ENCODE data around the gene MAGEA1. TPM values are rescaled to one million over a fixed set of nuclear protein-coding genes. Genes with fewer than 3 reads are reported as not detected.
"Not testable (repeated sequence)": the region's sequence is repeated elsewhere in the genome, so short reads cannot be mapped to it uniquely, and the experiment has no call there.

MAGEA1 gene, protein sequence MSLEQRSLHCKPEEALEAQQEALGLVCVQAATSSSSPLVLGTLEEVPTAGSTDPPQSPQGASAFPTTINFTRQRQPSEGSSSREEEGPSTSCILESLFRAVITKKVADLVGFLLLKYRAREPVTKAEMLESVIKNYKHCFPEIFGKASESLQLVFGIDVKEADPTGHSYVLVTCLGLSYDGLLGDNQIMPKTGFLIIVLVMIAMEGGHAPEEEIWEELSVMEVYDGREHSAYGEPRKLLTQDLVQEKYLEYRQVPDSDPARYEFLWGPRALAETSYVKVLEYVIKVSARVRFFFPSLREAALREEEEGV
- 31.6 and 46.4 TPM in 2 replicates for total RNA-seq (2014; rRNA removed; shearing (Covaris generic); ENCODE audit: low replicate concordance)

DNA sequence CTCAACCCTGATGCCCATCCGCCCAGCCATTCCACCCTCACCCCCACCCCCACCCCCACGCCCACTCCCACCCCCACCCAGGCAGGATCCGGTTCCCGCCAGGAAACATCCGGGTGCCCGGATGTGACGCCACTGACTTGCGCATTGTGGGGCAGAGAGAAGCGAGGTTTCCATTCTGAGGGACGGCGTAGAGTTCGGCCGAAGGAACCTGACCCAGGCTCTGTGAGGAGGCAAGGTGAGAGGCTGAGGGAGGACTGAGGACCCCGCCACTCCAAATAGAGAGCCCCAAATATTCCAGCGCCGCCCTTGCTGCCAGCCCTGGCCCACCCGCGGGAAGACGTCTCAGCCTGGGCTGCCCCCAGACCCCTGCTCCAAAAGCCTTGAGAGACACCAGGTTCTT is at the start of gene MAGEA1:
Gene MAGEA1 (plus strand): TSS at position 154 of the 400 bp plus-strand sequence. CDS start 3,106 bp downstream, outside the sequence.
- peaks cover 20% of the 10 kb centered on the region for H3K4me1 ChIP-seq (ENCODE audit: low read length)

DNA sequence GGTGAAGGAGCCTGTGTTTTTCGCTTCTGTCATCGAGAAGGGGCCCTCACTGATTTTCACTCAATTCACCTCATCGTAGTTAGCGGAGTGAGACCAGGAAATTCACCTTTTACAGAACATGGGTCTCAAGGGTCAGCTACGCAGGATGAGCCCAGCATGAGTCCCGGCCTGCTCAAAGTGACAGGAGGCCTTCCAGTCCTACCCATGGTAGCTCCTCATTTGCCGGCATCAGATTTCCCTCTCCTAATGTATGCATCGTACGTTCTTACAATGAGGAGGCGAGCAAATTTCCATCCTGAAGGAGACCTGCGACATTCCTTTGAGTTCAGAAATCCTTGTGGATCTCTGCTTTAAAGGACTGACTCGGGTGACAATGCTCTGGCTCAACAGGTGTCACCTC is 46.2 kb upstream of the MAGEA1 start:
- not testable (repeated sequence) for H3K27ac ChIP-seq (ENCODE audit: low read length); H3K79me2 ChIP-seq (ENCODE audit: low read length); H3K9me2 ChIP-seq (replicated peaks; ENCODE audit: insufficient read depth, low read length); H3K4me2 ChIP-seq (ENCODE audit: low read depth, low read length, poor library complexity, severe bottlenecking); H2AFZ ChIP-seq (ENCODE audit: low read length); H3K4me3 ChIP-seq (ENCODE audit: low read length); H3K9me3 ChIP-seq (ENCODE audit: low read length); H3K9ac ChIP-seq (ENCODE audit: low read length); DNase-seq; H3K36me3 ChIP-seq (ENCODE audit: insufficient read depth, low read length); H4K20me1 ChIP-seq (ENCODE audit: insufficient read depth, low read depth, low read length); H3K4me1 ChIP-seq (ENCODE audit: low read length); H3K27me3 ChIP-seq (ENCODE audit: low read length)

More for the DNA sequence above, at the start of gene MAGEA1:
- DNase-seq, result peak; percentile 86
- no peak within 1 kb of the TSS for H3K27ac ChIP-seq (ENCODE audit: low read length)
- peaks cover 18% of the 10 kb centered on the region for H3K79me2 ChIP-seq (ENCODE audit: low read length)
- H3K9me3 ChIP-seq (ENCODE audit: low read length), result no peaks in the 10 kb centered on the region
- peaks cover 6% of the 10 kb centered on the region; the same call in 1 of the 2 replicates for H4K20me1 ChIP-seq (ENCODE audit: insufficient read depth, low read depth, low read length)
- H2AFZ ChIP-seq (ENCODE audit: low read length), result no peak within 1 kb of the TSS
- no peaks in the 10 kb centered on the region for H3K27me3 ChIP-seq (ENCODE audit: low read length)
- peak within 1 kb of the TSS; percentile 81 for H3K4me2 ChIP-seq (ENCODE audit: low read depth, low read length, poor library complexity, severe bottlenecking)
- peak within 1 kb of the TSS; percentile 75 for H3K4me3 ChIP-seq (ENCODE audit: low read length)
- H3K36me3 ChIP-seq (ENCODE audit: insufficient read depth, low read length), result no peaks in the 10 kb centered on the region
- peak within 1 kb of the TSS; percentile 91 for H3K9ac ChIP-seq (ENCODE audit: low read length)
- no peaks in the 10 kb centered on the region for H3K9me2 ChIP-seq (replicated peaks; ENCODE audit: insufficient read depth, low read length)

DNA sequence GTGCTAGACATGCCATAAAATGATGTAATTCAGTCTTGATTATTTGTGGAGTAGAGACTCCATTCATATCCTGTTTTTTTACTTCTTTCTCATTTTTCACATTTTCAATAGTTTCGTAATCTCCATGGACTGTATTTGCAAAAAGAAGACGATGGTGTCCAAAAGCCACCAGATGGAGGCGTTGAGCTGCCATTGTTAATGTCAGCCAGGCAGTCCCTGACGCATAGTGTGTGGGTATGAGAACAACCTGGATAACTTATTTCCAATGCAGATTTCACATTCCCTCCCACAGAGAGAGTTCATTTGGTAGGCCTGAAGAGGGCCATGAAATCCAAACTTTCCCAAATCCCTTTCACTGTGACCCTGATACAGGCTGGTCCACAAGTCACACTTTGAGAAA is 40.0 kb upstream of the MAGEA1 start:
- not testable (repeated sequence) for H3K4me2 ChIP-seq (ENCODE audit: low read depth, low read length, poor library complexity, severe bottlenecking); H3K9me2 ChIP-seq (replicated peaks; ENCODE audit: insufficient read depth, low read length); H3K27ac ChIP-seq (ENCODE audit: low read length); DNase-seq; H3K9ac ChIP-seq (ENCODE audit: low read length); H3K36me3 ChIP-seq (ENCODE audit: insufficient read depth, low read length); H3K27me3 ChIP-seq (ENCODE audit: low read length); H3K4me3 ChIP-seq (ENCODE audit: low read length); H3K79me2 ChIP-seq (ENCODE audit: low read length); H3K4me1 ChIP-seq (ENCODE audit: low read length); H3K9me3 ChIP-seq (ENCODE audit: low read length); H4K20me1 ChIP-seq (ENCODE audit: insufficient read depth, low read depth, low read length); H2AFZ ChIP-seq (ENCODE audit: low read length)

DNA sequence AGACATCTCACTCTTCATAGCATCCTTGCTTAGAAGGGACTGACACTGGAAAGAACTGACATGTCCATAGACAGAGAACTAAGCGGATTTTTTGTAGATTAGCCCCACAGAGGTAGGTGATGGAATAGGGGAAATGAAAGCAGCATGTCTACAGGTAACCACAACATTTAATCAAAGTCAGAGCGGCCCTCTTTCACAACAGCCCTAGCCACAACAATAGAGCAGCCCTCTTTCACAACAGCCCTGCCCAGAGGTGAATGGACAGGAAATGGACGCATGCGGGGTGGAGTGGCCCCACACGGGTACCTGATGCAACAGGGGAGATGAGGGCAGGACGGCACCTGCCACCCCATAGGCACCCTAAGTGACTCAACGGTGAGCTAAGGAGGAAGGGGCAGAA is 32.8 kb upstream of the MAGEA1 start:
- not testable (repeated sequence) for H3K9me3 ChIP-seq (ENCODE audit: low read length); H3K27ac ChIP-seq (ENCODE audit: low read length); H4K20me1 ChIP-seq (ENCODE audit: insufficient read depth, low read depth, low read length); H3K36me3 ChIP-seq (ENCODE audit: insufficient read depth, low read length); H2AFZ ChIP-seq (ENCODE audit: low read length); H3K4me1 ChIP-seq (ENCODE audit: low read length); H3K9me2 ChIP-seq (replicated peaks; ENCODE audit: insufficient read depth, low read length); DNase-seq; H3K9ac ChIP-seq (ENCODE audit: low read length); H3K27me3 ChIP-seq (ENCODE audit: low read length); H3K4me2 ChIP-seq (ENCODE audit: low read depth, low read length, poor library complexity, severe bottlenecking); H3K4me3 ChIP-seq (ENCODE audit: low read length); H3K79me2 ChIP-seq (ENCODE audit: low read length)

DNA sequence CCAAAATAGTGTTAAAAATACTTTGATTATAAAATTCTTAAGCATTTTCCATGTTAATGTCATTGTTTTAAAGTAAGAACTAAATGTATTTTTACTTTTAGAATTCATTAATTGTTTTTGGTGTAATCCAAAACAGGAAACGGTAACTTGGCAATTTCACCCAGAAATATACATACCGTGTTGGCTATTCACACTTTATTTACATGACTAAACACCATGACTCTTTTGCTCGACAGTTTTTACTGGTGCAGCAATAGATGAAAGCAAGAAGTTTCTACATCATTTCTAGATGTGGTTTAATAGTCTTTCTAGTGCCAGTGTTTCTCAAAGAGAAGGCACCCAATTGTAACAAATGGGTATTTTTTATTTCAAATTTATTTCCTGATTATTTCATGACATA is 25.6 kb upstream of the MAGEA1 start:
- Histone ChIP-seq H3K79me2 (ENCODE audit: low read length) (no peaks in the 10 kb centered on the region), H2AFZ (ENCODE audit: low read length) (no peak overlapping the region), H3K4me2 (ENCODE audit: low read depth, low read length, poor library complexity, severe bottlenecking) (no peak overlapping the region), H3K27me3 (ENCODE audit: low read length) (no peaks in the 10 kb centered on the region), H3K36me3 (ENCODE audit: insufficient read depth, low read length) (no peaks in the 10 kb centered on the region), H3K27ac (ENCODE audit: low read length) (no peak overlapping the region), H3K9me3 (ENCODE audit: low read length) (no peaks in the 10 kb centered on the region), H3K4me3 (ENCODE audit: low read length) (no peak overlapping the region), H3K9me2 (replicated peaks; ENCODE audit: insufficient read depth, low read length) (no peaks in the 10 kb centered on the region), H3K4me1 (ENCODE audit: low read length) (no peaks in the 10 kb centered on the region), H4K20me1 (ENCODE audit: insufficient read depth, low read depth, low read length) (no peaks in the 10 kb centered on the region), H3K9ac (ENCODE audit: low read length) (no peak overlapping the region)
- no peak for DNase-seq

DNA sequence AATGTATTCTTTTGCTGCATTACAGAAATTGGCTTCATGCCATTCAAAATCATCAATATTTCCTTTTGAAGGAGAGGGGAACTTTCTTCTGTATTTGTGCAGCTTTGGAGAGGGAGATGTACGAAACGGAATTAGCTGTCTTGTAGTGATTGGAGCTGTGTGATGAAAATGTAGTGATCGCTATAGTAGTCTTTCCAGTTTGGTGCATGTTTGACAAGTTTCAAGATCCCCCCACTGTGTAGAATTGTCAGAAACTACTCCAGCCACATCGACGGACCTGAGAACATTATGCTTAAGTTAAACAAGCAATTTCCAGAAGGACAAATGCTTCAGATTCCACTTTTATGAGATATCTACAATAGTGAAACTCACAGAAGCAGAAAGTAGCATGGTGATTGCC is 21.6 kb upstream of the MAGEA1 start:
- Histone ChIP-seq H3K27me3 (ENCODE audit: low read length) (no peaks in the 10 kb centered on the region), H3K9me3 (ENCODE audit: low read length) (no peaks in the 10 kb centered on the region), H2AFZ (ENCODE audit: low read length) (no peak overlapping the region), H4K20me1 (ENCODE audit: insufficient read depth, low read depth, low read length) (no peaks in the 10 kb centered on the region), H3K4me3 (ENCODE audit: low read length) (no peak overlapping the region), H3K4me2 (ENCODE audit: low read depth, low read length, poor library complexity, severe bottlenecking) (no peak overlapping the region), H3K4me1 (ENCODE audit: low read length) (no peaks in the 10 kb centered on the region), H3K9me2 (replicated peaks; ENCODE audit: insufficient read depth, low read length) (no peaks in the 10 kb centered on the region), H3K36me3 (ENCODE audit: insufficient read depth, low read length) (no peaks in the 10 kb centered on the region), H3K27ac (ENCODE audit: low read length) (no peak overlapping the region), H3K9ac (ENCODE audit: low read length) (no peak overlapping the region), H3K79me2 (ENCODE audit: low read length) (no peaks in the 10 kb centered on the region)
- no peak for DNase-seq

DNA sequence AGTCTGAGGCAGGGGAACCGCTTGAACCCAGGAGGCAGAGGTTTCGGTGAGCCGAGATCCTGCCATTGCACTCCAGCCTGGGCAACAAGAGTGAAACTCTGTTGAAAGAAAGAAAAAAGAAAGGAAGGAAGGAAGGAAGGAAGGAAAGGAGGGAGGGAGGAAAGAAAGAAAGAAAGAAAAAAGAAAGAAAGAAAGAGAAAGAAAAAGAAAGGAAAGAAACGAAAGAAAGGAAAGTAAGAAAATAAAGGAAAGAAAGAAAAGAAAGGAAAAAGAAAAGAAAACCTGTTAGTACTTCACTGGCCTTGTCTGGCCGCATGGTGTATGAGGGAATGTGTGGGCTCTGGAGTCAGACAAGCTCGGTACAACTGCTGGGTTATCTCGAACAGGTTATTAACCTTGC is 20.8 kb upstream of the MAGEA1 start:
- Histone ChIP-seq H4K20me1 (ENCODE audit: insufficient read depth, low read depth, low read length) (no peaks in the 10 kb centered on the region), H3K36me3 (ENCODE audit: insufficient read depth, low read length) (no peaks in the 10 kb centered on the region), H2AFZ (ENCODE audit: low read length) (no peak overlapping the region), H3K4me1 (ENCODE audit: low read length) (no peaks in the 10 kb centered on the region), H3K9me3 (ENCODE audit: low read length) (no peaks in the 10 kb centered on the region), H3K4me3 (ENCODE audit: low read length) (no peak overlapping the region), H3K79me2 (ENCODE audit: low read length) (no peaks in the 10 kb centered on the region), H3K9ac (ENCODE audit: low read length) (no peak overlapping the region), H3K4me2 (ENCODE audit: low read depth, low read length, poor library complexity, severe bottlenecking) (no peak overlapping the region), H3K27me3 (ENCODE audit: low read length) (no peaks in the 10 kb centered on the region), H3K27ac (ENCODE audit: low read length) (no peak overlapping the region), H3K9me2 (replicated peaks; ENCODE audit: insufficient read depth, low read length) (no peaks in the 10 kb centered on the region)
- DNase-seq, result no peak

DNA sequence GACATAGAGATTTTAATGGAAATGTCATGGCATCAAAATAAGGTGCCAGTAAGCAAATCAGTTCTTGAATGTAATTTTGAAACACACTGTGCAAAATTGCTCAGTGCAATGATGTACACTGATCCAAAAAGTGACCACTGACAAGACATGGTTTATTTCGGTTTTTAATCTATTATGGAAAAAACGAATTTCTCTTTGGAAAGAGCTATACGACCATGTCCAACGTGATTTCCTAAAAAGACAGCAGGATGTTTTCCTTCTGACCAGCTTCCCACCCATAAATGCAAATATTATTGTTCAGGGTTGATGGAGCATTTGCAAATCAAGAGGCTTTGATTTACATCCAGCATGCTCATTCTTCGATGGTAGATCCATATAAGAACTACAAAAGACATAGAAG is 17.1 kb upstream of the MAGEA1 start:
- Histone ChIP-seq H3K27ac (ENCODE audit: low read length) (no peak overlapping the region), H3K79me2 (ENCODE audit: low read length) (no peaks in the 10 kb centered on the region), H3K9me3 (ENCODE audit: low read length) (no peaks in the 10 kb centered on the region), H3K36me3 (ENCODE audit: insufficient read depth, low read length) (no peaks in the 10 kb centered on the region), H3K4me1 (ENCODE audit: low read length) (no peaks in the 10 kb centered on the region), H3K4me2 (ENCODE audit: low read depth, low read length, poor library complexity, severe bottlenecking) (no peak overlapping the region), H3K9me2 (replicated peaks; ENCODE audit: insufficient read depth, low read length) (no peaks in the 10 kb centered on the region), H3K4me3 (ENCODE audit: low read length) (no peak overlapping the region), H3K27me3 (ENCODE audit: low read length) (no peaks in the 10 kb centered on the region), H3K9ac (ENCODE audit: low read length) (no peak overlapping the region), H2AFZ (ENCODE audit: low read length) (no peak overlapping the region), H4K20me1 (ENCODE audit: insufficient read depth, low read depth, low read length) (no peaks in the 10 kb centered on the region)
- DNase-seq, result no peak

Measured in Karpas-422 (cell line).